CD4-positive, alpha-beta T cell treated with Interleukin-15 for 1 hour (primary cell): ENCODE measurements around the gene COA4.
A peak's percentile ranks its signal among the peaks of the same experiment; 100 is the strongest.
"Not testable (repeated sequence)": the region's sequence is repeated elsewhere in the genome, so short reads cannot be mapped to it uniquely, and the experiment has no call there.

Experiments
- DNase-seq: peaks from one replicate; pipeline ENCODE4 v3.0.0-alpha.2; 2020

The COA4 gene

GRCh38 chr11:73876424-73877310, at the start of gene COA4, which contains the start of gene PAAF1:
COA4 (minus strand) TSS chr11:73876846; CDS start chr11:73873378, 3,468 bp downstream.
PAAF1 (plus strand) TSS chr11:73876999; CDS start chr11:73877022, 23 bp downstream.
- peak; percentile 93 for DNase-seq

DNA sequence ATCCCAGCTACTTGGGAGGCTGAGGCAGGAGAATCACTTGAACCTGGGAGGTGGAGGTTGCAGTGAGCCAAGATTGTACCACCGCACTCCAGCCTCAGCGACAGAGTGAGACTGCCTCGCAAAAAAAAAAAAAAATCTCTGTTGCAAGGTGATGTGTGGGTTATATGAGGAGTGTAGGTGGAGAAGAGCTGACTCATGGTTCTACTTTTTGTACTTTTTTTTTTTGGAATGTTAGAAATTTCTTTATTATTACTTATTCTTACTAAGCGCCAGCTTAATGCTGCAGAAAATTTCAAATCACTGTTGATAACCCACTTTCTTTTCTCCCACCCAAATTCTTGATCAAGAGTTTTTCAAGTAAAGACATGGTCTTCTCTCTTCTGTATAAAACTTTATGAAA, 44.5 kb upstream of the COA4 start:
- no peak for DNase-seq

DNA sequence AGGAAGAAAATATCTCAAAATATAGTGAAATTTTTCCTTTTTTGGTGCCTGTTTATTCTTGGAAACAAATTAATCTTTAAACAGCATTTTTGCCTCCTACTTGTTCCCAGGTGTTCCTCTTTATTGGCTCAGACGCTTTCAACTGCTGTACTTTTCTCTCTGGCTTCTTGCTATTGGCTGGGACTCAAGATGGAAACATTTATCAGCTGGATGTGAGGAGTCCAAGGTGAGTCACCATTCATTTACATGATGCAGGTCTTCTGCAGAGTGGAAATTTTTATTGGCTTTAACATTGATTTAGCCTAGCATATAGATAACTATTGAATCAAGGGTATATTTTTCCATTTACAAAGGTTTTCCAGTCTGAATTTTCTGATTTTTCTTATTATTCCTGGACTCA, 39.8 kb upstream of the COA4 start:
- DNase-seq = no peak

- DNase-seq = no peak
Observed at GRCh38 chr11:73914284-73914683, 37.6 kb upstream of the COA4 start.

- DNase-seq = no peak
Observed at GRCh38 chr11:73913472-73913871, 36.8 kb upstream of the COA4 start.

DNA sequence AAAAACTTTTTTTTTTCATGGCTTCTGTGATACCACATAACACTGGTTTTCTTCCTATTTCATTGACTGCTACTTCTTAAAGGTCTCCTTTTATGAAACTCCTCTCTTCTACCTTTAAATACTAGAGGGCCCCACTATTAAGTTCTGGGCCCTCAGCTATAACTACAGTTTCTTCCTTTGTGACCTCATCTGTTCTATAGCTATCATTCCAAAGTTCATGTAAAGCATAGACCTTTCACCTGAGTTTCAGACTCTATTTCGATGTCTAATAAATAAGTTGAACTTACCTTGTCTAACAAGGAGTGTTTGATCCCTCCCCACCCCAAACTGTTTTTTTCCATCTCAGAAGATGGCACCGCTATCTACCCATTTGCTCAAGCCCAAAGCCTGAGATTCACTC, 35.4 kb upstream of the COA4 start:
- DNase-seq = no peak

DNA sequence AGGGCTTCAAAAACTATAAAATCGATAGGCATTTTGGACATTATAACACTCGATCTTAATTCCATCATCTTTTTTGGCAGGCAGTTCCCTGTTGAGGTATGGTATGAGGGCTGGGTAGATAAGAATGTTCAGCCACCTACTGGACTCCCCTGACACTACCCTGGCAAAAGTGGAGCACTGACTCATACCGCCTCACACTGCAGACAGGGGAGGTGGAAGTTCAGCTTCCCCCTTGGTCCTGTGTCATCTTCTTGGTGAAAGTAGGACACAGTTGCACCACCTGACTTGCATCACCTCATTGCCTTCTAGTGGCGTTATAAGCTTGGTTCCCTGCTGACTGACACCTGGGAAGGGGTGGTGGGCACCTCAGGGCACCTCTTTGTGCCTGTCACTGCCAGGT, 30.5 kb upstream of the COA4 start:
- peak; percentile 20 for DNase-seq

- DNase-seq = no peak
Observed at GRCh38 chr11:73902303-73902702, 25.7 kb upstream of the COA4 start.

DNA sequence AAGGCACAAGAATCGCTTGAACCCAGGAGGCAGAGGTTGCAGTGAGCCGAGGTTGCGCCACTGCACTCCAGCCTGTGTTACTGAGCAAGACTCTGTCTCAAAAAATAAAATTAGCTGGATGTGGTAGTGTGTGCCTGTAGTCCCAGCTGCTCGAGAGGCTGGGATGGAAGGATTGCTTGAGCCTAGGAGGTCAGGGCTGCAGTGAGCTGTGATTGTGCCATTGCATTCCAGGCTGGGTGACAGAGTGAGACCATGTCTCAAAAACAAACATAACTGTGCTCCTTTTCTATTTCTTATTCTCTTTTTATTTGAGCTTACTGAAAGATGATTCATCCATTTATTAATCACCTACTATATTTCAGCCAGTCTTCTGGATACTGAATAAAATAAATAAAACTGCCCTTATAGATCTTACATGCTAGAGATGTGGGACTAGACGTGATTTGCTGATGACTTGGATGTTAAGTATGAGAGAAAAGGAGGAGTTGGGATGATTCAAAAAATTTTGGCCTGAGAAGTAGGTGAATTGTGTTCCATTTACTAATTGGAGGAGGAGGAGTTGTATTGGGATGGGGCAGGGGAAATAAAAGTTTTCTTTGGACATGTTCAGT, 18.2 kb upstream of the COA4 start:
- DNase-seq = no peak

GRCh38 chr11:73893041-73893440, 16.4 kb upstream of the COA4 start:
- DNase-seq = no peak

DNA sequence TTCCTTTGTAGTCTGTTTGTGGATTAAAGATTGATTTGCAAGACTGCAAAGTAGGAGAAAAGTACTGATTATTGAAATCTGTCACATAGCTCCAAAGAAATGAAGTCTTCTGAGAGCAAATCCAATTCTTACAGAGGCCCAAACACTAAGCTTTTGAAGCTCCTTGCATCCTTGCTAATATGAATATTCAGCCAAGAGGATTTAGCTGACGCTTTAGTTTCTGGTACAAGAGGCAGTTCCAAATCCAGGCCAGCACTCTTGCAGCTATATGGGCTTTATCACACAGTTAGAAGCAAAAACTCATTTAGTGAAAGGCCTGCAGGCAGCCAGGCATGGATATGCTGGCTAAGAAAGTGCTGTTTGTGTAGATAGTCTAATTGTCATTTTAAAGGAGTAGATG, 12.9 kb upstream of the COA4 start:
- no peak for DNase-seq

DNA sequence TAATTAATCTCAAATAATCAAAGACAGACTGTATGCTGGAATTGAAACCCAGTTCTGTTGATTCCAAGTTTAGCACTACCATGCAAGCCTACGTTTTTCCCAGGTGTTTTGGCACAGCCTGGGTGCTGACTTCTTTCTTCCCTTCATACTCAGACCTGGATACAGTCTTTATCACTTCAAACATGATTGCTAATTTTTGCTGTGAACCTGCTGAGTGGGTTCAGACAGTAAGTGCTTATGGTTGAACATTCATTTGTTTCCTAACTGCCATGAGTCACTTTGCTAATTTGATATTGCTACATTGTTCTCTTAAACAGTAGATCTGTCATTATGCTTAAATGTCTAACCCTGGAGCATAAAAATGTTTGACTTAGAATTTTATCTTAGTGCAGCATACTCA, 12.4 kb upstream of the COA4 start:
- no peak for DNase-seq

DNA sequence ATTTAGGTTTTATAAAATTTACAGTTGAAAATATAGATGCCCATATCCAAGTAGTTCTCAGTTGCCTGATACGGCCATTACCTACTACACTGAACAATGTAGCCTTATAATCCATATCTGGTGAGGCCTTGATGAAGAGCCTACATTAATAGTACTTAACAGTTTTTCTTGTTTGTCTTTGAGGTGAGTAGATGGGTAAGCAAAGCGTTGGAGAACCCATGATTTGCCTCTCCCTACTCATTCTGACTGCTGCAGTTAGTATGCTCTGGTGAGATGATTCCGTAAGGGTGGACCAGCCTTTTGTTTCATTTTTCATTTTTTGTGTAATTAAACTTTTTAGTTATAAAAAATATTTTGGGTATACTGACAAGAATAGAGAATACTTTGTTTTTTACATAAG, 11.6 kb upstream of the COA4 start:
- no peak for DNase-seq

DNA sequence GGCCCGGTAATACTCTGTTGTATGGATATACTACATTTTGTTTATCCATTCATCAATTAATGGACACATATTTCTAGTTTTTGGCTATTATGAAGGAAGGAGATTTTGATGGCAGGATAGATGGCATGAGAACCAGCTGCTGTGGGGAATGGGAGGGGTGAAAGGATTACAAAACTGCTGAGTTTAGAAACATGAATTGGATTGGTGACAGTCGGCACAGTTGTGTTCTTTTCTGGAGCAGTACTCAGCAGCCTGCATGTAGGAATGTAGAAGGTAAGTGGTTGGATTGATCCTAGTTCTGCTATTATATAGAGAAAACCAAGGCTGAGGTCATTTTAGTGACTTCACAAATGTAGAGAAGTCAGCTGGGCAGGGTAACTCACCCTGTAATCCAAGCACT, 7.2 kb upstream of the COA4 start:
- no peak for DNase-seq

DNA sequence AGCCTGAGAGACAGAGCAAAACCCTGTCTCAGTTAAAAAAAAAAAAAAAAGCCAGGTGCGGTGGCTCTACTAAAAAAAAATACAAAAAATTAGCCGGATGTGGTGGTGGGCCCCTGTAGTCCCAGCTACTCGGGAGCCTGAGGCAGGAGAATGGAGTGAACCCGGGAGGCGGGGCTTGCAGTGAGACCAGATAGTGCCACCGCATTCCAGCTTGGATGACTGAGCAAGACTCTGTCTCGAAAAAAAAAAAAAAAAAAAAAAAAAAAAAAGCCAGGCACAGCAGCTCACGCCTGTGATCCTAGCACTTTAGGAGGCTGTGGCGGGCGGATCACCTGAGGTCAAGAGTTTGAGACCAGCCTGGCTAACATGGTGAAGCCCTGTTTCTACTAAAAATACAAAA, 3.8 kb upstream of the COA4 start:
- DNase-seq = not testable (repeated sequence)

GRCh38 chr11:73878771-73879170, 2.1 kb upstream of the COA4 start:
- DNase-seq = no peak

- no peak for DNase-seq
Observed at GRCh38 chr11:73875840-73876239, 806 bp downstream of the COA4 start.

DNA sequence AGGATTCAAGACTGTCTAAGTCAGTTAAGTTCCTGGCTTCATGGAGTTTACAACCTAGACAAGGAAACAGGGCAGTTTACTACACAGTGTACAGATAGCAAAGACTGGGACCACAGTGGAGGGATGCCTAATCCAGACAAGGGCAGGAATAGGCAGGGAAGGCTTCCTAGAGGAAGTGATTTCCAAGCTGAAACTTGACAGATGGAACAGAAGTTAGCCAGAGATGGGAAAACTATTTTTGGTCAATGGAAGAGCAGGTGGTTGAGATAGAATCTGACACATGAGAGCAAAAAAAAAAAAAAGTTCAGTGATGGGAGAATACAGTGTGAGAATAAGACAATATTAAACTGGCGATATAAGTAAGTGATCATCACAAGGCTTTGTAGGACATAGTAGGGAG, 1.3 kb downstream of the COA4 start:
- DNase-seq = no peak

DNA sequence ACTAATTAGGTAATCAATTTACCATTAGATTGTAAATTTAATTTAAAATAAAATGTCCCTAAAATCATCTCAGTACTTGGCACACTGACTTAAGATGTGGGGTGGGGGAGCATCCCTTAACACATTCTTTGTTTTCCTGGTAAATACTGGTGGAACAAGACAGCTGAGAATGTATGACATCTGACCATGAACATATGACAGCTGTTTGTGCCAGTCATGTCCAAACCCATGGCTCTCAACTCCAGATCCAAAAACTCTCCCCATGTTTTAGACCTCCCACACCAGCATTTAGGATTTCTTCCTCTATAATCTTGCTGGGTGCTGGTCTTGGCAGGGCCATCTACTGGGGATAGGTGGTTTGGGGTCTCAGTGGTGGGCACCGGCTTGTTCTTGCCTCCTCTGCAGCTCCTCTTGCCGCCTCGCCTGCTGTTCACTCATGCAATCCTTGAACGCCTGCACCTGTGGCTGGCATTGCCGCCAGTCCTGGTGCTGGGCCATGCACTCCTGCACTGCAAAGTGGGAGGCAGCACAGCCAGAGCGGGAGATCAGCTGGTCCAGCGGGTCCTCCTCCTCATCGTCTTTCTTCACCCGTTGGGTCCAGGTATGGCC, 3.8 kb downstream of the COA4 start:
- no peak for DNase-seq

GRCh38 chr11:73870261-73870660, 6.4 kb downstream of the COA4 start:
- no peak for DNase-seq

GRCh38 chr11:73869332-73869949, 7.2 kb downstream of the COA4 start:
- DNase-seq = no peak

GRCh38 chr11:73866586-73866996, 10.1 kb downstream of the COA4 start:
- DNase-seq = no peak

DNA sequence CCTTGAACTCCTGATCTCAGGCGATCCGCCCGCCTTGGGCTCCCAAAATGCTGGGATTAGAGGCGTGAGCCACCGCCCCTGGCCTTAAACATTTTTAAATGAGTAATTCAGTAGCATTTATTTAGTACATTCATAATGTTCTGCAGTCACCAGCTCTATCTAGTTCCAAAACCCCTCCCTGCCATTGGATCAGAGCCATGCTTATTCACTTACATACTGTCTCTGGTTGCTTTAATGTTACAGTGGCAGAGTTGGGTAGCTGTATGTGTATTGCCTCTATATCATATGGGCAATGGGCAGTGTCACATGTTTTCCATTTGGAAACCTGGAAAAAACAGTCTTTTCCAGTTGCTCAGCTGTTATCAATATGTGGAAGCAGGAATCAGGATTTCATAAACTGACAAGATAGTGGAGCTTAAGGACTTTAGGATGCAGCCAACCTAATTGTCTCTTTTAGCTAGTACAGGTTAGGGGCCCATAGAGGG, 10.5 kb downstream of the COA4 start:
- no peak for DNase-seq
